Measurements from ENCODE around the gene ENOX1.

DNA sequence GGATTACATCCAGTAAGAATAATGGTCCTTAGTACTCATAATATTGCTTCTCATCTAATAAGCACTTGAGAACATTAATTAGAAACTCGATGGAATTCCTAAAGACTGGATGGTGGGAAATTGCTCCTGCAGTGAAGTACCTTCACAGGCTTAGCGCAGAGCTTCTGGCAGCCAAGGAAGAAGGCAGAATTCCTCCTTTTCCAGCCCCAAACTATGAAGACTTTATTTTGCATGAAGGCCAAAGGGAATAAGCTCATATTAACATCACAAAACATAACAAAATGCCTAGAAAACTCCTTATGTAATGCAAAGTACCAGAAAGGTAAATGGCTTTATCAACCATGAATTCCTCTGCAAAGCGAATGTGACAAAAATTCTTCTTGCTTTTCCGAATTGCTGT is 427.2 kb downstream of the ENOX1 start:
- TF ChIP-seq CTCF (IDR thresholded peaks at IDR 0.05), result no peak
- no peak for TF ChIP-seq POLR2A (IDR thresholded peaks at IDR 0.05)
